GM12892 (cell line): Measurements from ENCODE around the gene TRIM24.
A peak's percentile ranks its signal among the peaks of the same experiment; 100 is the strongest.
"Not testable (repeated sequence)": the region's sequence is repeated elsewhere in the genome, so short reads cannot be mapped to it uniquely, and the experiment has no call there.

Experiments
- DNase-seq: peaks from one replicate; pipeline ENCODE4 v3.0.0; 2011; ENCODE audit not compliant: insufficient read length
- FAIRE-seq: peaks from 2 replicates; lab custom pipeline; 2011; peaks lifted over from hg19 to GRCh38; lab: Jason Lieb, UNC
- POLR2A ChIP-seq: IDR thresholded peaks from 2 replicates; pipeline ENCODE4 v1.6.1; 2011; ENCODE audit warnings: low read depth, low read length, control low read depth
- POLR2AphosphoS5 ChIP-seq: IDR thresholded peaks from 2 replicates; pipeline ENCODE4 v1.6.1; 2011; ENCODE audit warnings: low read depth, low read length, control low read depth
- TAF1 ChIP-seq: IDR thresholded peaks from 2 replicates; pipeline ENCODE4 v1.6.1; 2011; ENCODE audit warnings: low read depth, mild to moderate bottlenecking, control low read depth, low read length, borderline replicate concordance

TRIM24 gene

DNA sequence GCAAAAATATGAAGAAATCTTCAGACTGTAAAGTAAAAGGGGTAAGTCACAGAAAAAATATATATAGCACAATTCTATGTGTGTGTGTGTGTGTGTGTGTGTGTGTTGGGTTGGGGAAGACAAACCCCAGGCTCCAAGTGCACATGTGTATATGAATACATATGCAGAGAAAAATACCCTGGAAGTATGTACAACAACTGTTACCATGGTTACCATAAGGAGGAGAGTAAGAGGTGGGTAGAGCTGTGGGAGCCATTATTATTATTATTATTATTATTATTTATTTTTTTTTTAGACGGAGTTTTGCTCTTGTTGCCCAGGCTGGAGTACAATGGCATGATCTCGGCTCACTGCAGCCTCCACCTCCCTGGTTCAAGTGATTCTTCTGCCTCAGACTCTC lies 23.7 kb upstream of the TRIM24 start:
- TF ChIP-seq POLR2A: no peak
- no peak for TF ChIP-seq TAF1
- TF ChIP-seq POLR2AphosphoS5: no peak
- no peak for DNase-seq
- no peak for FAIRE-seq

DNA sequence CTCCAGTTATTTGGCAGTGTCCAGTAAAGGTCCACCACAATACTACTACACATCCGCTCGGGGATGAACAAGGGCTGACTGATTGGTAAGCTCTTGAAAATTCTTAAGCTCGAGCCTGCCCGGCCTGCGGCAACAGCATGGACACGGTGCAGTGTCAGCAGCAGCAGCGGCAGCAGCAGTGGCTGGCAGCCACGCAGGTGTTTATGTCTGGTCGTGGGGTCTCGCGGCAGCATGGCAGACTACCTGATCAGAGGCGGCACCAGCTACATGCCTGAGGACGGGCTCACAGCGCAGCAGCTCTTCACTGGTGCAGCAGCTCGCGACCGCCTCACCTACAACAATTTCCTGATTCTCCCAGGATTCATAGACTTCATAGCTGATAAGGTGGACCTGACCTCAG lies 19.6 kb upstream of the TRIM24 start:
- no peak for FAIRE-seq

DNA sequence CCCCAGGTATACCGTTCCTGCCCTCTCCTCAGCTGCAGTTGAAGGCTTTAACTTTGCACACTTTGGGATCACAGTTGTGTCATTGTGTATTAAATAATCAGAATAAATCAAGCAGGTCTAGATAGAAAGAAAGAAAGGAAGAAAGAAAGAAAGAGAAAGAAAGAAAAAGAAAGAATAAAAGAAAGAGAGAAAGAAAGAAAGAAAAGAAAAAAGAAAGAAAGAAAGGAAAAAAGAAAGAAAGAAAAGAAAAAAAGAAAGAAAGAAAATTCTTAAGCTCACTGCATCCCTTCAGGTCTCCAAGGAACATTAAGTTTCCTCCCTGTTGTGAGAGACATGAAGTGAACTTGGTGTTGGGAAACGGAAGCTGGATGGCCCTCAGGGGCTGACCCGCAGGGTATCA lies 17.2 kb upstream of the TRIM24 start:
- TF ChIP-seq POLR2A (no peak), POLR2AphosphoS5 (no peak), TAF1 (no peak)
- FAIRE-seq (no peak), DNase-seq (no peak)

More for the DNA sequence above, 19.6 kb upstream of the TRIM24 start:
- no peak for DNase-seq
- TF ChIP-seq POLR2A: no peak

GRCh38 chr7:138449580-138449979 lies 10.5 kb upstream of the TRIM24 start:
- no peak for FAIRE-seq
- no peak for DNase-seq
- no peak for TF ChIP-seq POLR2AphosphoS5
- TF ChIP-seq TAF1: no peak
- no peak for TF ChIP-seq POLR2A

- FAIRE-seq: no peak
- TF ChIP-seq TAF1 (no peak), POLR2AphosphoS5 (no peak), POLR2A (no peak)
- no peak for DNase-seq
Observed at GRCh38 chr7:138455609-138456008, 4.5 kb upstream of the TRIM24 start.

DNA sequence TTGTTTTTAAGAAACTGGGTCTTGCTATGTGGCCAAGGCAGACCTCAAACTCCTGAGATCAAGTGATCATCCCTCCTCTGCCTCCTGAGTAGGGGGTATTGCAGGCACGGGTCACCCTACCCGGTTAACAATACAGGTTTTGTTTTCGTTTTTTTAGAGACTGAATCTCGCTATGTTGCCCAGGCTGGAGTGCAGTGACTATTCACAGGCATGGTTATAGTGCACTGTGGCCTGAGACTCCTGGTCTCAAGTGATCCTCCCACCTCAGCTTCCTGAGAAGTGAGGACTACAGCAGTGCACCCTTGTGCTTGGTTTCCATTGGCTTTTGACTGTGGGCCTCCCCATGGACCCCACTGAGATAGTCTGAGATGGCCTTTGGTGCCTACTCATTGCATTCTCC lies 3.8 kb upstream of the TRIM24 start:
- FAIRE-seq: no peak
- DNase-seq: no peak
- TF ChIP-seq POLR2AphosphoS5: no peak
- TF ChIP-seq TAF1: no peak
- TF ChIP-seq POLR2A: no peak

DNA sequence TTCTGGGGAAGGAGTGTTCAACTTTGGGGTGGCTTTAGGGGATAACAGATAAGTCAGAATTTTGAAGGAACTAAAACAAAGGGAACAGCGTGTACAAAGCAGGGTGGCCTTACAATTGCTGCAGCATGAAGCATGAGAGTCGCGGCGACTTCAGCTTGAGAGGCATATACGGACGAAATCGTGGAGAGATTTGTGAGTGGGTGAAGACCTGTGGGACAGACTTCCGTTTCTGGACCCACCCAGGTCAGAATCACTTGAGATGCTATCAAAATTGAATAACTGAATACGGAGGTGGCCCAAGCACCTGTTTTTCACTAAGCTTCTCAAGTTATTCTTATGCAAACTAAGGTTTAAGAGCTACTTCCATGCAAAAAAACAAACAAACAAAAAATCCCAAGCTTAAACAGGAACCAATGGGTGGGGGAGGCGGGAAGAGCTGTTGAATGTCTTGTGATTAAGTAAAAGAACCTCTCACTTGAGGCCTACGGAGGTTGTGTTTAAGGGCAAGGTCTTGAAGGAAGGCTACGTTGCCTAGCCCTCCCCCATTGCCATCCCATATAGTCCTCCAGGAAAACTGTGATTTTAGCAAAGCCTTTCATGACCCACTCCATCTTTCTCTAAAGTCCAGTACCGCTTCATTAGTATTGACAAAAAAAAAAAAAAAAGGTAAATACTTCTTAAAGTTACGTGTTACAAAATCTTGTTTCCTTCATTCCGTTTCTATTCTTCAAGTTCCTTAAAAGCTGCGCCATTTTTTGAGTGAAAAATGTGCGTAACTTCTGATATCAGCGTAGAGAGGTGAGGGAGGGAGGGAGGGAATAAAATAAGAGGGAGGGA lies 1.3 kb upstream of the TRIM24 start:
- DNase-seq: no peak
- FAIRE-seq: no peak
- no peak for TF ChIP-seq POLR2AphosphoS5
- TF ChIP-seq POLR2A: no peak
- no peak for TF ChIP-seq TAF1

DNA sequence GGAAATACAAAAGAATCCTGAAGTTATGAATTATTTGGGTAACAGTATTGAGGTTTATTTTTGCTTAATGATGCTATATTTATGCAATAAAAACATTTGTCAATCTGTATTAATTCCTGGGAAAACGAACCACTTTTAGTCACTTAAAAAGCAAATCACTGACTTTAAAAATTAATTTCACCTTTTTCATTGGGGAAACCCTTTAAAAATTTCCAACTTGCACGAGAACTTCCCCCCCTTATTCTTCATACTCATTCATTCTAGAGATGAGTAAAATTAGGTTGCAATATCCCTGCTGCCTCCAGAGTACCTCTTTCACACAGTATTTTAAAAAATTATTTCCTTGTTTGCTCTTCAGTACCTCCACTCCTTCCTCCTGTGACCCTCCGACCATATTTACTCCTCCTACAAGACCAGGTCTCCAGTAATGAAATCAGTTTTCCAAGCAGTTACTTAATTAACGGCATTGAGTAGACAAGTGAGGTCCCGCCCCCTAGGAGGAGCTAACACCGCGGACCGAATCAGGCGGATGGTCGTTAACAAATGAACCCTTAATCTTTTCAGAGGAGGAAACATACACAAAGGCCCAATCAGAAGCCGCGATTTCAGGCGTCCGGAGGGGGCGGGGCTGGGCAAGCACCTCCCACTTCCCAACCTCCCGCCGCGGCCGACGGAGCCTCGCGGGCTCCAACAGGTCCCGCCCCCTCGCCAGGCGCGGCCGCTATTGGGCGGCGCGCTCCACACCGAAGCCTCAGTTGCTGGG lies 465 bp upstream of the TRIM24 start:
- no peak for TF ChIP-seq POLR2AphosphoS5
- TF ChIP-seq TAF1: no peak
- TF ChIP-seq POLR2A: no peak
- DNase-seq (no peak), FAIRE-seq (peak; percentile 90)

- FAIRE-seq (peak; percentile 60), DNase-seq (peak; percentile 54)
- TF ChIP-seq TAF1 (no peak), POLR2AphosphoS5 (no peak), POLR2A (no peak)
Observed at GRCh38 chr7:138460649-138461607, 869 bp downstream of the TRIM24 start.

DNA sequence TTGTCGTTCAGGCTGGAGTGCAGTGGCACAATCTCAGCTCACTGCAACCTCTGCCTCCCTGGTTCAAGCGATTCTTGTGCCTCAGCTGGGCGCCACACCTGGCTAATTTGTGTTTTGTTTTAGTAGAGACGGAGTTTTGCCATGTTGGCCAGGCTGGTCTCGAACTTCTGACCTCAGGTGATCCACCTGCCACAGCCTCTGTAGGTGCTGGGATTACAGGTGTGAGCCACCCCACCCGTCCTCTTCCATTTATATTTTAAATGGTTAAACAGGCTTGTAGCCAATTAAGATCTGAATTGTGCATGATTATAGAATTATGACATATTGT lies 3.2 kb downstream of the TRIM24 start:
- not testable (repeated sequence) for FAIRE-seq, DNase-seq

- FAIRE-seq: no peak
- no peak for TF ChIP-seq POLR2AphosphoS5
- TF ChIP-seq POLR2A: no peak
- no peak for TF ChIP-seq TAF1
Observed at GRCh38 chr7:138465046-138465445, 5.0 kb downstream of the TRIM24 start.

DNA sequence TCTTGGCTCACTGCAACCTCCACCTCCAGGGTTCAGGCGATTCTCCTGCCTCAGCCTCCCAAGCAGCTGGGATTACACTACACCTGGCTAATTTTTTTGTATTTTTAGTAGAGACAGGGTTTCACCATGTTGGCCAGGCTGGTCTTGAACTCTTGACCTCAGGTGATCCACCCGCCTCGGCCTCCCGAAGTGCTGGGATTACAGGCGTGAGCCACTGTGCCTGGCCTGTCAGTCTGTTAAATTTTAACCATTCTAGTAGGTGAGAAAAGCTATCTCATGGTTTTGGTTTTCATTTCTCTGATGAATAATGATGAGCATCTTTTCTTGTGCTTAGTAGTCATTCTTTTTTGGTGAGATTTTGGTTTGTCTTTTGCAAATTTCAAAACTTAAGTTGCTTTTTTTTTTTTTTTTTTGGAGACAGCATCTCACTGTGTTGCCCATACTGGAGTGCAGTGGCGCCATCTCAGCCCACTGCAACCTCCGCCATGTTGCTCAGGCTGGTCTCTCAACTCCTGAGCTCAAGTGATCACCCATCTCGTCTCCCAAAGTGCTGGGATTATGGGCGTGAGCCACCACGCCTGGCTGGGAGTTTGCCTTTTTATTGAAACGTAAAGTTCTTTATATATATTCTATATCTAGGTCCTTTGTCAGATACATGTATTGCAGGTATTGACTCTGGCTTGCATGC lies 6.2 kb downstream of the TRIM24 start:
- DNase-seq, FAIRE-seq: not testable (repeated sequence)

More at GRCh38 chr7:138465046-138465445, 5.0 kb downstream of the TRIM24 start:
- no peak for DNase-seq
